ENCODE data around the gene OXTR.

The OXTR gene

DNA sequence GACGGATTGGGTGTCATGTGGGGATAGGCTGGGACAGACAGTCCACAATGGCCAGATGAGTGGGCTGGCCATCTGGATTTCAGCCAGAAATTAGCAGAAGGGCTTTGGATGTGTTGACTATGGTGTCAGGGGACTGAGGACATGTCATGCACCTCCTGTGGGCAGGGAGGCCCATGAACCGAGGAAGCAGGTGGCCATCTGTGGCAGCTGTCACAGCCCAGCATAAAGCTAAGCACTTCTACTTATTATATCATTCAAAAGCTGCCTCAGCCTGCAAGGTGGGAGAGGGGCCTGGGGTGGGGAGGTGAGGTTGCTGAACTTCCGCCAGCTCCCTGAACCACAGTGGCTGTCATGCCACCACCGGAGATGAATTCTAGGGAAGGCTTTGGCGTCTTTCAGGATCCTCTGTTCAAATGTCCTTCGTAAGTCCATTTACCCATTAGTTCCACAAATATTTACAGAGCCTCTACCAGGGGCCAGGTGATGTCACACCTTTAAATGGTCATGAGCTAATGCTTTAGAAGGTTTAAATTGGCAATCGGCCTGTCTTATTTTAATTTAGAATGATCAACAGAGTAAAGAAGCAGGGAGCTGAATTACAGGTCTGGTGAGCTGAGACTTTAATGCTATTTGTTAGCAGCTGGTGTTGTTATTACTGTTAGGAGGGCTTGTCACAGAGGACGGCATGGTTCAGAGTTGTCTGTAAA is 59.5 kb downstream of the OXTR start:
- DNase-seq: no peak

DNA sequence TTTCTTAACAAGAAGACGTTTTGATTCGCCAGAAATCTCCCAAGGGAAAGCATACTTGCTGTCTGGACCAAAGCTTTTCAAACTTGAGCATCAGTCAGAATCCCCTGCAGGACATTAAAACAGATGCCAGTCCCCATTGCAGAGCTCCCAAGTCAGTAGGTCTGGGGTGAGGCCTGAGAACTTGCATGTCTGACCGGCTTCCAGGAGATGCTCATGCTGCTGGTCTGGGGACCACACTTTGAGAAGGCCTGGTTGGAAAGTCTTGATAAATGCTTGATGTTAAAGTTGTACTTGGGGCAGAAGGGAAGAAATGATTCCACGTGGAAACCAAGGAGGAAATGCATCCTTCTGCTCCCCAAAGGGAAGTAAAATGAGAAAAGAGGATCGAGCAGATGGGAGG is 60.1 kb downstream of the OXTR start:
- no peak for DNase-seq

DNA sequence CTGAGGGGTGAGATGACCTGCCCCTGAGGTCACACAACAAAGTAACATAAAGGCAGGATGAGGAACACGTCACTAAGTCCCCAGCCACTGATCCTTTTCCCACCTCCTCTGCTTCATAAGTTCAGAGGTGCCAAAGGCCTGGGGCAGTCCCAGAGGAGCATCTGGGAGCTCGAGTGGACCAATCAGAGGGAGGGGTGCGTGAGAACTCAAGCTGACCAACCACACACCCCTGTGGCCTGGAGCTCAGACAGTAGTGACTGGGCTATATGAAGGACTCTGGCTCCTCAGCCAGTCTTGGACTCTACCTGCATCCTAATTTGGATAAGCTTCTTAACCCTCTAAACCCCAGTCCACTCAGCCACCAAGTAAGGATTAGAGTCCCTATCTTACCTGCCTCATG is 63.8 kb downstream of the OXTR start:
- DNase-seq: no peak

DNA sequence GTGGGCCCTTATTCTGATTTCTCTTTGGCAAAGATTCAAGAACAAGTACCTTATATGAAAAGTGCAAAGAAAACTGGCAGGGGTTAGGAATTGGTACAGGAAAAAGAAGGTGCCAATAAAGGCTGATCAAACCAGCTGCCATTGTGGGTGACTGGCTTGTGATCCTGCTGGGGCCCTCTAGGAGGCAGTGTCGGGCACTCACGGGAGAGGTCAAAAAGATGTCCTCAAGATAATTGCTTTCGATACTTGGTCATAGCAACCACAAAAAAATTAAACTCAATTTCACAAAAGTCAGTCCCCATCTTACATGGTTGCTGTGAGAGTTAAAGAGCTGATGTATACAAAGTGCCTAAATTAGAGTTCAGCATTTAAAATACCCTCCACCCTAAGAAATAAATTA is 66.9 kb downstream of the OXTR start:
- no peak for DNase-seq
